ENCODE data around the gene RNF26.

The RNF26 gene

DNA sequence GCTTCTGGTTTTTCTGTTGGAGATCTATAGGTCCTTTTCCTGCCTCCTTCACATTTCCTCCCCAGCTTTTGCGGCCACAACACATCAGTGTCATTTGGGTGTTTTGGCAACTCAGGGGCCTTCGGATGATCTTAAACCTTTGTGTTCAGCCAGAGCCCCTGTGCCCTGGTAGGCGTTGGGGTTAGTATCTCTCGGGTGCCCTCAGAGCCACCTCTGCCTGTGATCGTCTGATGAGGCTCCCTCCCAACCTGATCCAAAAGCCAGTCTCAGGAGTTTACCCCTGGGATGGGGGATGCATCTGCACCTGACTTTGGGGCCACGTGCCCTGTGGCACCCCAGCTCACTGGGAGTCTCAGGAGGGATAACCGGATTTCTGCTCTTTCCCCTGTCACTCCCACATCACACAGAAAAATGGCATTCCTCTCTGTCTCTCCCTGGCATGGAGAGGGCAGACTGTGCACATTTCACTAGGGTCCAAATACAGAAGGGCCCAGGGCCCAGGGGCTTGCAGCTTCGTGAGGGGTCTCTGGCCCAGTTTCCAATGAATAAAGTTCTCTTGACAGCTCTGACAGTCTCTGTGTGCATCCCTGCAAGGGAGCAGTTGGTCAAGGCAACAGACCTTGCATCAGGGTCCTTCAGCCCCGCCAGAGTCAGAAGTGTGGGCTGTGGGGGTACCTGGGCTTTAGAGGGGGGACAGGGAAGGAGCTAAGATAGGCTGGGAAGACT is 2.6 kb downstream of the RNF26 start:
- DNase-seq = no peak

DNA sequence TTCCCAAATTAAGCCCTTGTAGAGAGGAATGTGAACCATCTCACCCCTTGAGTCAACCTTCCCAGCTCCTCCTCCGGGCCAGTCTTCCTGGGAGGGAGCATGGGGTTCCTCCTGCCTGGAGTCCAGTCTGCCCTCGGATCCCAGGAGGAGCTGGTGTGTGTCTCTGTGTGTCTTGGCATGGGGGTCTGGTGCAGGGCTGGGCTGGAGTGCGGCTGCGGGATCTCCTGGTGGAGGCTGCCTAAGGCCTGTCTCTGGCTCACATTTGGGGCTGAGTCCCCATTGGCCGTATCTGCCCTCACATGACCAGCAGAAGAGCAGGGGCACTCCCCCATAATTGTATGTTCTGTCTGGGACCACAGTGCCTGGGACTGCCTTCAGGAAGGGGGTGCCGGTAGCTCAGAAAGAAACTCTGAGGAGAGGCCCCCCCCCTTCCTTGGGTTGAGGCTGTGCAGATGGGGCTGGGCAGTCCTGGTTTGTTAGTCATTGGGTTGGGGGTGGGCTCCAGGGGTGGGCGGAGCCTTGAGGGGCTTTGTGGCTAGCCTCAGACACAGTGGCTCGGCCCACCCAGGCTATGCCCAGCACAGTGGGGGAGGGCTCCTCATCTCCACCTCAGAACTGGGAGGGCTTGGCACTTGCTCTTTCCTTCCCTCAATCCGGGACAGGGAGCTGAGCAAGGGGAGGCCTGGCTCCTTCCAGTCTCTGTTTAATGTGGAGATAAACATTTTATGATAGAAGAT is 3.4 kb downstream of the RNF26 start:
- no peak for DNase-seq

DNA sequence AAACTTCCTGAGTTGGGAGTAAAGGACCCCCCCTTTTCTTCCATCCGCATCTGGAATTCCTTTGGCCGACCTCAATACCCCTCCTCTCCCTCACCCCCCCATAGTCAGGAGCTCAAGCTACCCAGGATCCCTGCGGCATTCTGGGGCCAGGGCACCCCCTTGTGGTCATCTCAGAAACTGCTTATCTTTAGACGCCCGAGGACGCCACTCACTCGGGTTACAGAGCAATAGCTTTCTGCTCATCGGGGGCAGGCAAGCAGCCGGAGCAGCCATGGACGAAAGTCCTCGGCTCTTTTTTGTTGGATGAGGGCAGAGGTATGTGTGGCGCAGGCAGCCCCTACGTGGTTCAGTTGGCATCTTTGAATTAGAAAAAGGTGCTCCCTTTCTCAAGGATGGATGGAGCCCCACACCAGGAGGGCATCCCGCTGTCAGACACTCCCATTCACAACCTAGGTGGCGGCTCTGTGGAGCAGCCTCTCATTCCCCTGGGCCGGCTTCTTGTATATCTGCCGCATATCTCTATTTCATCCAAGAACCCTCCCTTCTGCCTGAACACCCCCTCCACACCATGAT is 4.1 kb downstream of the RNF26 start:
- peak; percentile 63 for DNase-seq

DNA sequence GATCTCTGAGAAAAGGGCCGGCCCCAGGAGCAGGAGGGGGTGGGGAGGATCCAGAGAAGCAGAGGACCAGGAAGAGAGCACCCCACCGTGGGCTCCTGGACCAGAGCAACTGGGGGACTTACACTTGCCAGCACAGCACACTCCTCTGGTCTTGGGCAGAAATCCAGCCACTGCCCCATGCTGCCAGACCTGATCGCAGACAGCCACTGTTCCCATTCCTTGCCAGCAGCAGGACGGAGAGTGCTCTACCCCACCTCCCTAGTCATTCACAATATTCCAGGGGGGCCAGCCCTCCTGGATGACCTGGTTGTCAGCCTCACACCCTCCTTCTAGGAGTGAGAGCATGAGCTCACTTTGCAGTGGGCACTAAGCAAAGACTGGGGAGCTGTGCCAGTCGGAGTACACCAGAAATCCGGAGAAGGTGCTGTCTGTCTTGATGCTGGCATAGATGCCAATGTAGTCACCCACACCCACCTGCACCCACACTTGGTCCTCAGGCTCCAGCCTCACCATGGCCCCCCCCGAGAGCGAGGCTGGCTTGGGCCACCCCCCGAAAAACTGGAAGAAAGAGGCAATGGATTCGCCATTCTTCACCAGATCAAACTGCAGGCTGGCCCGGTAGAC is 4.8 kb downstream of the RNF26 start:
- no peak for DNase-seq

DNA sequence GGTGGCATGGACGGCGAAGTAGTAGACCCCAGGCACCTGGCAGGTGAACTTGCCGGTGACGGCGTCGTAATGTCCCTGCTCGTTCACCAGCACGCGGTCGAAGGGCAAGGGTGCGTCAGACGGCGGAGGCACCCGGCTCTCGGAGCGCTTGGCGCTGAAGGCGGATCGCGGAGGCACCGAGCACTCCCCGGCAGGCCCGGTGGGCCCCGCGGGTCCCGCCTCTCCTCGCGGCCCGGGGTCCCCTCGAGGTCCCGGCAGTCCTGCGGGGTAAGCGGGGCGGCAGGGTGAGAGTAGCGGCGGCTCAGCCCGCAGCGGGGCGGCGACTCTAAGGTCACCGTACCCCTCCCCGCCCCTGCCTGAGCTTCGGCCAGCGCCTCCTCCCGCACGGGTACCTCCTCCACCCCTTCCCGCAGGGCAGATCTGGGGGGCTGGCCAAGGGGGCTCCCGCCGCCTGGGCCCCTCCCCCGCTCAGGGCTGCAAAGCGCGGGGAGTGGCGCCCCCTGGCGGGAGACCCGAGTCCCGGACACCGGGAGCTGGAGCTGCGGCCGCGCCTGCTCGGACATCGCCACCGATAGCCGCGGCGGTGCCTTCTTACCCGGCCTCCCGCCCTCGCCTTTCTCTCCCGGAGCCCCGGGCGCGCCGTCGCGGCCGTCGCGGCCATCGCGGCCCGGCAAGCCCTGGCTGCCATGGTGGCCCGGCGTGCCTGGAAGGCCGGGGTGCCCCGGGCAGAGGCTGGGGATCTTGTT is 5.4 kb downstream of the RNF26 start:
- DNase-seq = peak; percentile 44

DNA sequence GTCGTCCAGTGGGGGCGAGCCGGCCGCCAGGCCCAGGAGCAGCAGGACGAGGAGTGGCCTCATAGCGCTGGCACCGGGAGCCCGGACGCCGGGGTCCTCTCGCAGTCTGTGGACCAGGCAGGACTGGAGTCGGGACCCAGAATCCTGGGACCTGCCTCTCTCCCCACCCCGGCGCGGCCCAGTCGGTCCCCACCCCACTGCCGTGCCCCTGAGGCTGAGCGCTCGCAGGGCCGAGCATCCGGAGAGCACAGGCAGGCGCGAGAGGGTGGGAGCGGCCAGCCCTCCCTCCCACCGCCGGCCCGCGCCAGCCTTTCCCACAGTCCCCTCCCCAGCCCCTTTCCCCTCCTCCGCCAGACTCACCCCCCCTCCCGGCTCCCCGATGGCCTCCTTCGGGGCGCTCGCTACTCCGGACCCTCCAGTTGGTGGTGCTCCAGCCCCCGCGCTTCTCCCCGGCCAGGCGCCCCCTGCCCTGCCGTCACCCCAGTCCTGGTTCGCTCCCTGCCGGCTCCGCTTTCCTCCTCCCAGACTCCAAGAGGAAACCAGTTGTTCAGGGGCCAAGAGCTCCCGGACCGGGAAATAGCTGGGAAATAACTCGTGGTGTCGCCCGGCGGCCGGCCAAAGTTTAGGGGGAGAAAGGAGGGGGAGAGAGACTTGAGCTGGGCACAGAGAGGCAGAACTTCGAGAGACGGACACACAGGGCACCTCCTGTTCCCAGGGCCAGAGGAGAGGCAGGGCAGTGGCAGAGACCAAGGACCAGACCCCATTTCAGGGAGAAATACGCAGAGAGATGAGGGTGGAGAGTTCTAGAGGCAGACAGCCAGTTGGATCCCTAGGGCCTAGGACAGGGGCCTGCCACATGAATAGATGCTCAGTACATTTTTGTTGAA is 6.3 kb downstream of the RNF26 start, which contains the start of gene C1QTNF5:
C1QTNF5 (minus strand) TSS at position 549 of the 887 bp plus-strand sequence; CDS start at position 63, 486 bp downstream.
- DNase-seq = no peak

DNA sequence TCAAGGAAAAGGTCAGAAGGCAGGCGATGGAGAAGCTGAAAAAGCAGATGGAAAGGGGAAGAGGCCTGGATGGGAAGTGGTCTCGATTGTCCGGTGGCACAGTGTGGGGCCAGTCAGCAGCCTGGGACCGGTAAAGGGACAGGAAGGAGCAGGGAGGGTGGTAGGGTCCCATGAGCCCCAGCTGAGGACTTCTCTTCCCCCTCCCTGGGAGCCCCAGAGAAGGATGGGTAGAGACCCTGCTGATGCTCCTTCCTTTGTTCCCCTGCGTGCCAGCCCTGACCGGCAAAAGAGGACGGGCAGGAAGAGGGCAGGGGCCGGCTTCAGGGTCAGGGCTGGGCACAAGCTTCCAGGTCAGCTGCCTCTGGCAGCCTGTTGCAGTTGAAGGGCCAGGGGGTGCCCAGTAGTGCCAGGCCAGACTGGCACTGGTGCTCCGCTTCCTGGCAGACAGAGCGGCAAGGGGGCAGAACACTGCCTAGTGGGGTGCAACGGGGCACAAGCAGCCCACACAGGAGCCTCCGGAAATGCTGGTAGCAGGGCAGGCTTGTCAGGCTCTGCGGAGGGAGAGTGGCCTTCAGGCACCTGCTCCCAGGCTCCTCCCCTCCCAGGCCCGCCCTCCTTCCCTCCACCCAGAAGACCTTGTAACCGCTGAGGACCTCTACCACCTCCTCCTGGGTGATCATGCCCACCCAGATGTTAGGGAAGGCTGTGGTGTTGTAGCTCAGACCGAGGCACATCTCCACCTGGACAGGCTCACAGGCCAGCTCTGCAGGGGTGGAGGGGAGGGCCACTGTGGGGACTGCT is 7.1 kb downstream of the RNF26 start:
- no peak for DNase-seq

DNA sequence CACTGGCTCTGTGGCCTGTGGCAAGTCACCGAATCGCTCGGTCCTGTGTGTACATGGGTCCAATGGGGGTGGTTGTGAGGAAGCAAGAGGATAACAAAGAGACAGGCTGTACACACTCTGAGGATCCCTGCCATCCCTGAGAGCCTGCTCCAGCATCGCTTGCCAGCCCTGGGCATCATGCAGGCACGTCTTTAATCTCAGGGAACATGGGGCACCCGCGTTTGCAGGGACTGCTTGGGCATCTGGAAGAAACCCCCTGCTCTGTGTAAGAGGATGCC is 7.6 kb downstream of the RNF26 start:
- no peak for DNase-seq

DNA sequence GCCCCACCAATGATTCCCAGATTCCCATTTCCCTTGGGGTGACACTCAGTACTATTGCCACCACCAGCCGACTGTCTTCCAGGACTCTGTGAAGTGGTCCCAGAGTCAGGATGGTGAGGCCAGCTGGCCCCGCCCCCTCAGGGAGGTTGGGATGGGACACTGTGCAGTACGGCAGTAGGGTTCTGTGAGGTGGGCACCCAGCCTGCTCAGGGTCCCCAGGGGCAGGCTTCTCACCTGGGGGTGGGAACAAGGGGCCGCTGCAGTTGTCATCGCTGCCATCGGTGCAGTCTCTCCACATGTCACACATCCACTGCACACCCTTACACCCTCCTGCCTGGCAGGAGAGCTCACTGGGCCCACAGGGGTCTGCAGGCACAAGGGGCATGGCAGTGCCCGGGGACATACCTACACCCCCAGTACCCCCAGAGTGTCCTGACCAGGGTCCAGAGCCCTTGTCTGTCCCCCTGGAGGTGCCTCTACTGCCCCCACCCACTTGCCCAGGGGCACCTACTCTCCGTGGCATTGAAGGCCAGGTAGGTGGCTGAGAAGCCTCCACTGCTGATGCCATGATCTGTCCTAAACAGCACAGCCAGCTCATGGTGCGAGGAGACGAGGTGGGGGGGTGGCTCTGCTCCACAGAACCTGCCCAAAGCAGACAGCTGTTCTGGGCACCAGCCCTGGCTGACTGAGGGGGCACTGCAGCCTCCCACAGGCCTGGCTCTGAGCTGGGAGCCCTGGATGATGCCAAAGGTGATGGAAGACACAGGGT is 8.2 kb downstream of the RNF26 start:
- no peak for DNase-seq

DNA sequence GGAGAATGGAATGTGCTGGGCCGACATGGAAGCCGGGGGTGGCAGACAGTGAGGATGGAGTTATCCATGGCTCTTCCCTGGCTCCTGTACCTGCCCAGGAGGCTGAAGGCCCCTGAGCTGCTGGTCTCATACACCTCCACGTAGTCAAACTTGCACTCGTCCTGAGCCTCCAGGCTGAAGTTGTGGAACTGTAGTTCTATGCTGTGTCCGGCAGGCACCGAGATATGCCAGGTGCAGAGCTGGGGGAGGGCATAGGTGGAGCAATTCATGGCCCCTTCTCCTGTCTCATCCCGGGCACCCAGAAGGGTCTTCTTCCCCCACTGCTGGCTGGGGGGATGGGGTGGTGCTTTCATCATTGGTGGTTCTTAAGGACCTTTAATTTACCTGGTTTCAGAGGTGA is 9.4 kb downstream of the RNF26 start:
- DNase-seq = no peak

DNA sequence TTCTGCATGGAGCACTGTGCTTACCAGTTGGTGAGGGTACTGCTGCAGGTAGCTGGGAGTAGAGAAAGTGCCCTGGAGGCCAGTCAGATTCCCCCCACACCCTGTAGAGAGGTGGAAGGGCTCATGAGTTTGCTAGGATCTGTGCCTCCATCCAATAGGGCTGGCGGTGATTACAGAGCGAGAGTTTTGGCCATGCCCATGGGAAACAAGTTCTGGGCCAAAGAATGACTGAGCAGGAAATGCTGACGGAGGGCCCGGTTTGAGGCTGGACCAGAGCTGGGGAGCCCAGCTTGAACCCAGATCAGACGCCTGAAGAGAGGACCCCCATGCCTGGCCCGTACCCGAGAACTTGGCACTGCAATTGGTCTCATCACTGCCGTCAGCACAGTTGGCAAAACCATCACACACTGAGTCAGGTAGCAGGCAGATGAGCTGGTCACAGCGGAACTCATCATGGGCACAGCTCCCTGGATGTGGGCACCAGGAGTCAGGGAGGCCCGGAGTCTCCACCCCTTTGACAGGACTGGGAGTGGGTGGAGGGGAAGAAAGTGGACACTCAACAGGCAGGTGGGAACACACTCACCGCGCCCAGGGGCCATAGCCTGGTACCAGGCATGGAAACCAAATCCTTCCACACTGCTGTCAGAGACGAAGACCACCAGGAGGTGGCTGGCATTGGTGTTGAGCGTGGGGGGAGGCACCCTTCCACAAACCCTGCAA is 10.1 kb downstream of the RNF26 start:
- no peak for DNase-seq

DNA sequence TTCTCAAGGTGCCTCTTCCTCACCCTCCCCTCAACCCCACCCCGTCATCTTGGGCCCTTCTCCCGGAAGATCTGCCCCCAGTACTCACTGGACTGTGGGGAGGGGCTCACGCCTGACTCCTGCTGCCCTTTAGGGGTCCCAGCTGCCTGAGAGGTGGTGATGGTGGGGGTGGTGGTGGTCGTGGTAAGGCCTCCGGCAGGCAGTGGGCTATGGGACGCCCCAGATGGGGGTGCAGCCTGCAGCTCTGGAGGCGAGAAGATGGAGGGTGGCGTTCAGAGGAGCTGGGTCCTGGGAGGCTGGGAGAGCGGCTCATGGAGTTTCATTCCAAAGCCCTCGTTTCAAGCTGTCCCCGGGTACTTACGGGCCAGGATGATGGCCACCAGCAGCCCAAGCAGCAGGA is 11.4 kb downstream of the RNF26 start:
- DNase-seq = no peak

DNA sequence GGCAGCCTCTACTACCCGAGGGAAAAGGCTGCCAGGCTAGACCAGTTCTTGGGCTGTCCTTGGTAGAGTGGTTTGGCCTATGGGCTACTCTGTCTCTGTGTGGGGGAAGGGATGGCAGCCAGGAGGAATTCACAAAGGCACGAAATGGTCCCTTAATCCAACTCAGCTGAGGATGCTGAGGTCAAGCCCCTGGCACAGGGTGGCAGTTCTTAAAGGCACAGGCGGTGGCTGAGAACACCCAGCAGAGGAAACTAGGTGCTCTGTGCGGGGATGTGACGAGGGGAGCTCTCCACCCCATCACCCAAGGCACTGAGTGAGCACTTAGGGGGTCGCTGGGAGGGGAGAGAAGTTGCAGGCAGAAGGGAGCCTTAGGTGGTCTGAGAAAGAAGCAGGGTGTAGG is 12.3 kb downstream of the RNF26 start, which contains the start of gene MFRP:
MFRP (minus strand) TSS at position 101 of the 400 bp plus-strand sequence. CDS start 192 bp downstream, outside the sequence.
- no peak for DNase-seq

DNA sequence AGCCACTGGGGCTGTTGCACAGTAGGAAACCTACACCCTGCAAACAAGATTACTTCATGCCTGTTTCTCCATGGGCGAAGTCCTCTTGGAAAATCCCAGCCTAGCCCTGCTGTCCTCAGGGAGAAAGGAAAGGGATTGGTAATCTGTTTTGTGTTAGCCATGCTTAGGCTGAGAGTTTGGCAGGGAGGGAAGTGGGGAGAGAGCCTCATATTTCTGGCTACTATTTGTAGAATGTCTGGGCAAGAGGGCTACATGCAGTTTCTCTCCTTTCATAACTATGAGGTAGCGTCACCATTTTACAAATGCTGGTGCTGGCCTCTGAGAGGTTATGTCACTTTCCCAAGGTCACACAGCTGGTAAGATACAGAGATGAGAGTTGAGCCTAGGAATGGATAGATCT is 12.9 kb downstream of the RNF26 start:
- DNase-seq = no peak

DNA sequence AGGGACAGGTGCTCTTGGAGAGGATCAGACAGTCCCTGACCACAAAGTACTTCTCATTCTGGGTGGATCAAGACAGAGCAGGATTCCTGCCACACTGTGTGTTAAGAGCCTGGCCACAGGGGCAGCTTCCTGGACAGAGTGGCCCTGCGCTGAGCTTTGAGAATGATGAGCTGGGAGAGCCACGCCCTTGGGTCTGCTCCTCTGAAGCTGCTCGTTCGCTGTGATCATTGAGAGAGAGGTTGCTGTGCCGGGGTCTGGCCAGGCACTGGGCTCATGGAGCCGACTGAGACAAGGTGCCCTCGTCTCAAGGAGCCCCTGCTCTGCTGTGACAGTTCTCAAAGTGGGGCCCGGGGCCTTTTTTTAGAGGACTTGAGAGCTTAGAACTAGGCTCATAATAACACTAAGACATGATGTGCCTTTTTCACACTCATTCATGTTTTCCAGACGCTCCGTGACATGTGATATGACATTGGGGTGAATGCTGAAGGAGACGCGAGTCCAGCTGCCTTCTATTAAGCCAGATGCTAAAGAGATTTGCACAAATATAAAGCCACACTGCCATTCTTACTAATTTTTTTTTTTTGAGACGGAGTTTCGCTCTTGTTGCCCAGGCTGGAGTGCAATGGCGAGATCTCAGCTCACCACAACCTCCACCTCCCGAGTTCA is 13.7 kb downstream of the RNF26 start:
- no peak for DNase-seq

DNA sequence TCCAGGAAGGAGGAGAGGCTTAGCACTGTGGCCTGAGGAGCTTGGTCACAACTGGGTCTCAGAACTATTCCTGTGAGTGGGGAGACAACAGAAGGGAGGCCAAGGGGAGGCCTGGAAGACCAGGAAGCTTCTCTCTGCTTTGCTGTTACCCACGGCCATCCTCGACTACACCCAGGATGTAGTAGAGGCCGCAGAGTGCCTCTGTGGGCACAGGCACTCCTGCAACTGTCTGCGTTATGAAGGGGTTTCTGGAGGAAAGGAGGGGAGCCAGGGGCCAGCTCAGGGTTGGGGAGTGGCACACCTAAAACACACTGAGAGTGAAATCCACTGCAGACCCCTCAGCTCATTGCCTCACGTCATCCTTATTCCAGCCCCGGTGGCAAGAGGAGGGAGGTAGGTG is 16.0 kb downstream of the RNF26 start:
- DNase-seq = no peak

DNA sequence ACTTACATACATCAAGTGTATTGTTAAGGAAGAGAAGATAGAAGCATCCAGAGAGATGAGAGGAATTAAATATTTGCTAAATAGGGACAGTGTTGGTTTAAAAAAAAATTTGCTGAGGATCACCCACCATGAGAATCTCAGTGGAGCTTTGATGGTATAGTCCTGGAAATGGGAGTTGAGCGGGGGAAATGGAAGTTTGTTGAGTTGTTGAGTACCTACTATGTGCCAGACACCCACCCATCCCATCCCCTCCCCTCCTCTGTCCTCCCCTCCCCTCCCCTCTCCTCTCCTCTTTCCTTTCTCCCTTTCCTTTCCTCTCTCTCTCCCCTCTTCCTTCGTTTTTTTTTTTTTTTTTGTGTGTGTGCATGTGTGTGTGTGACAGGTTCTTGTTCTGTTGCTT is 16.9 kb downstream of the RNF26 start:
- DNase-seq = no peak

DNA sequence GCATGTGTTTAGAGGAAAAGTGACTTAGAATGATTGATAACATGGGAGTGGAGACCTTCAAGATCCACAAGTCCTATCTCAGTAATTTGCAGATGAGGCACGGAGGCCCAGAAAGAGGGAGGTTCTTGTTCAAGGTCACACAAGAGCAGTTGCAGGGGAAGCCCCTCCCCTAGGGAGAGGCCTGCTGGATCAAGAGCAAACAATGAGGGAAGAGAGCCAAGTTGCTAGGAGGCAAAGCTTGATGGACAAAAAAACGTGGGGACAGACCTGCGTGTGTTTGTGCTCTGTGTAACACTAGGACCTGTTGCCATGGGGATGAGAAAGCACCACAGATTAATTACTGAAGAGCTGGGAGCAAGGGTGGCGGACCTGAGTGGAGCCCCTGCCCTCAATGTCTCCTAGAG is 18.5 kb downstream of the RNF26 start:
- no peak for DNase-seq
